Panc1 (cell line): ENCODE measurements around the gene TAOK1. TPM values are rescaled to one million over a fixed set of nuclear protein-coding genes. Genes with fewer than 3 reads are reported as not detected.

Source experiments
- ATAC-seq: fragments of 200-7000 bp; cut with Tn5 transposase; 2 replicates; pipeline ENCODE4 v1.9.1; 2020; ENCODE audit warnings: mild to moderate bottlenecking, moderate library complexity
- BruUV-seq: library from RNA; stranded (reverse); fragments of 400-500 nt; replicated peaks from 2 replicates; lab custom pipeline; 2021; lab: Mats Ljungman, UMichigan
- CTCF ChIA-PET: fragments of 300-600 bp; sonication (Branson Sonifier 250); formaldehyde crosslinking; loops from one replicate; lab custom pipeline; 2022; ENCODE audit warnings: antibody characterized with exemption; lab: Charles Lee
- POLR2A ChIA-PET: fragments of 300-600 bp; sonication (Branson Sonifier 250); formaldehyde crosslinking; loops from one replicate; lab custom pipeline; 2022; ENCODE audit warnings: antibody characterized with exemption; lab: Charles Lee
- DNase-seq: peaks from one replicate; pipeline ENCODE4 v3.0.0-alpha.2; 2010; ENCODE audit warnings: low read depth, low spot score
- H3K27ac ChIP-seq: 2 replicates; pipeline ENCODE4 v1.5.1; 2011; ENCODE audit warnings: mild to moderate bottlenecking, low read length, inconsistent platforms
- H3K27me3 ChIP-seq: fragments of 200-500 bp; sonication (Bioruptor generic); 2 replicates; pipeline ENCODE4 v1.6.0; 2014; ENCODE audit warnings: low read length, inconsistent platforms; ENCODE audit not compliant: control insufficient read depth, insufficient read depth
- H3K36me3 ChIP-seq: fragments of 200-500 bp; sonication (Bioruptor generic); 2 replicates; pipeline ENCODE4 v1.5.1; 2014; ENCODE audit warnings: inconsistent platforms, mild to moderate bottlenecking, low read length, moderate library complexity; ENCODE audit not compliant: control insufficient read depth, insufficient read depth
- H3K4me1 ChIP-seq: 2 replicates; pipeline ENCODE4 v1.5.1; 2011; ENCODE audit warnings: inconsistent platforms, mild to moderate bottlenecking, low read length, moderate library complexity; ENCODE audit not compliant: control insufficient read depth, insufficient read depth
- H3K4me3 ChIP-seq, 2 experiments: 2 replicates each; pipeline ENCODE4 v1.5.1; 2011 to 2012; ENCODE audit warnings: low read depth in 2 of 2, low read length in 2 of 2, mild to moderate bottlenecking in 2 of 2, inconsistent platforms in 1 of 2, moderate library complexity in 1 of 2
- H3K9me3 ChIP-seq: fragments of 200-500 bp; sonication (Bioruptor generic); 2 replicates; pipeline ENCODE4 v1.5.1; 2014; ENCODE audit warnings: low read depth, mild to moderate bottlenecking, inconsistent platforms, low read length, moderate library complexity; ENCODE audit not compliant: control insufficient read depth, insufficient read depth
- POLR2AphosphoS5 ChIP-seq: IDR thresholded peaks from 2 replicates; pipeline ENCODE4 v1.6.1; 2012; ENCODE audit warnings: mild to moderate bottlenecking, low read depth, low read length, moderate library complexity
- REST ChIP-seq, 2 experiments: IDR thresholded peaks; 2 replicates each; pipeline ENCODE4 v1.6.1; 2011 to 2012; ENCODE audit warnings: low read depth in 2 of 2, control low read depth in 1 of 2, low read length in 1 of 2, mild to moderate bottlenecking in 1 of 2, moderate library complexity in 1 of 2; ENCODE audit not compliant: insufficient read depth in 1 of 2
- SIN3A ChIP-seq: IDR thresholded peaks from 2 replicates; pipeline ENCODE4 v1.6.1; 2012; ENCODE audit warnings: low read depth, mild to moderate bottlenecking, low read length, moderate library complexity, borderline replicate concordance; ENCODE audit not compliant: insufficient read depth
- TCF7L2 ChIP-seq: IDR thresholded peaks from 2 replicates; pipeline ENCODE4 v1.6.1; 2011; ENCODE audit warnings: mild to moderate bottlenecking, low read depth, low read length, inconsistent platforms
- in situ Hi-C: cut with HindIII; loops from 2 replicates; pipeline ENCODE4 v1.10.0; 2016; ENCODE audit warnings: low sequenced_read_pairs, low pct_unique_long_range_greater_than_20kb
- intact Hi-C: fragments of 100-400 bp; cut with micrococcal nuclease; formaldehyde crosslinking; loops from one replicate; pipeline ENCODE4 v1.10.0; 2022; ENCODE audit not compliant: unreplicated experiment
- total RNA-seq: library from RNA; stranded (reverse); gene quantifications from one replicate; pipeline ENCODE4 v1.2.1, GENCODE V29; 2021; ENCODE audit not compliant: unreplicated experiment
- TF ChIP-seq, protein P1 (sequence below): fragments of 450-650 bp; IDR thresholded peaks from 2 replicates; pipeline ENCODE4 v1.5.1; 2017; ENCODE audit warnings: mild to moderate bottlenecking

Gene TAOK1
- total RNA-seq, 1 experiment from 2014 or later: 111 TPM

- DNase-seq (no peak), ATAC-seq (no peak)
- in situ Hi-C loops: no loop called here
- intact Hi-C loops: no loop called here
- TSS peak; percentile 73 for BruUV-seq
- ChIA-PET CTCF (no interaction called here), POLR2A (no interaction called here)
- no peak overlapping the region for H3K27ac ChIP-seq
- H3K9me3 ChIP-seq: no peaks in the 10 kb centered on the region
- H3K4me1 ChIP-seq: peaks cover 11% of the 10 kb centered on the region
- H3K36me3 ChIP-seq: no peaks in the 10 kb centered on the region
- H3K4me3 ChIP-seq: no peak overlapping the region
- TF ChIP-seq, protein P1, sequence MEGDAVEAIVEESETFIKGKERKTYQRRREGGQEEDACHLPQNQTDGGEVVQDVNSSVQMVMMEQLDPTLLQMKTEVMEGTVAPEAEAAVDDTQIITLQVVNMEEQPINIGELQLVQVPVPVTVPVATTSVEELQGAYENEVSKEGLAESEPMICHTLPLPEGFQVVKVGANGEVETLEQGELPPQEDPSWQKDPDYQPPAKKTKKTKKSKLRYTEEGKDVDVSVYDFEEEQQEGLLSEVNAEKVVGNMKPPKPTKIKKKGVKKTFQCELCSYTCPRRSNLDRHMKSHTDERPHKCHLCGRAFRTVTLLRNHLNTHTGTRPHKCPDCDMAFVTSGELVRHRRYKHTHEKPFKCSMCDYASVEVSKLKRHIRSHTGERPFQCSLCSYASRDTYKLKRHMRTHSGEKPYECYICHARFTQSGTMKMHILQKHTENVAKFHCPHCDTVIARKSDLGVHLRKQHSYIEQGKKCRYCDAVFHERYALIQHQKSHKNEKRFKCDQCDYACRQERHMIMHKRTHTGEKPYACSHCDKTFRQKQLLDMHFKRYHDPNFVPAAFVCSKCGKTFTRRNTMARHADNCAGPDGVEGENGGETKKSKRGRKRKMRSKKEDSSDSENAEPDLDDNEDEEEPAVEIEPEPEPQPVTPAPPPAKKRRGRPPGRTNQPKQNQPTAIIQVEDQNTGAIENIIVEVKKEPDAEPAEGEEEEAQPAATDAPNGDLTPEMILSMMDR: no peak
- TF ChIP-seq REST (IDR thresholded peaks at IDR 0.05; ENCODE audit: insufficient read depth in 1 of 2, low read depth in 2 of 2, low read length in 1 of 2) (no peak), TCF7L2 (no peak), POLR2AphosphoS5 (no peak), SIN3A (no peak)
- no peaks in the 10 kb centered on the region for H3K27me3 ChIP-seq
Measured at GRCh38 chr17:29570521-29570920, 180.4 kb downstream of the TAOK1 start.

GRCh38 chr17:29571486-29571882 is 181.3 kb downstream of the TAOK1 start:
- intact Hi-C loops: no loop called here
- in situ Hi-C loops: no loop called here
- no peak overlapping the region for H3K4me3 ChIP-seq
- H3K4me1 ChIP-seq: peaks cover 7% of the 10 kb centered on the region
- CTCF ChIA-PET: no interaction called here
- H3K9me3 ChIP-seq: no peaks in the 10 kb centered on the region
- no TSS peak for BruUV-seq
- TF ChIP-seq, protein P1: no peak
- no peak for TF ChIP-seq TCF7L2
- TF ChIP-seq REST (IDR thresholded peaks at IDR 0.05; ENCODE audit: insufficient read depth in 1 of 2, low read depth in 2 of 2, low read length in 1 of 2): no peak
- TF ChIP-seq POLR2AphosphoS5: no peak
- TF ChIP-seq SIN3A: no peak
- H3K27ac ChIP-seq: no peak overlapping the region
- DNase-seq: no peak
- no peaks in the 10 kb centered on the region for H3K27me3 ChIP-seq
- H3K36me3 ChIP-seq: no peaks in the 10 kb centered on the region
- POLR2A ChIA-PET: interaction anchor here (0.5 kb wide), 1 partner anchor 98 kb away, joined by 3 read pairs; no protein-coding TSS in a partner anchor
- no peak for ATAC-seq
